Loucy (cell line): ENCODE data around the gene ALDH1A2.

Experiments
- H2AFZ ChIP-seq: fragments of 200-600 bp; sonication (generic); 2 replicates; pipeline ENCODE4 v1.6.0; 2016; ENCODE audit warnings: antibody characterized with exemption, mild to moderate bottlenecking, low read length, moderate library complexity
- H3F3A ChIP-seq: fragments of 200-600 bp; 2 replicates; pipeline ENCODE4 v1.6.0; 2016; ENCODE audit warnings: antibody characterized with exemption, low read depth, mild to moderate bottlenecking
- H3K27me3 ChIP-seq: fragments of 200-600 bp; sonication (generic); 2 replicates; pipeline ENCODE4 v1.6.1; 2014; ENCODE audit warnings: low read length, mild to moderate bottlenecking; ENCODE audit not compliant: insufficient read depth, poor library complexity, severe bottlenecking
- H3K36me3 ChIP-seq: fragments of 200-600 bp; sonication (generic); 2 replicates; pipeline ENCODE4 v1.6.1; 2016; ENCODE audit warnings: low read length; ENCODE audit not compliant: insufficient read depth
- H3K4me1 ChIP-seq: fragments of 200-600 bp; sonication (generic); 2 replicates; pipeline ENCODE4 v1.5.1; 2014; ENCODE audit warnings: low read length, mild to moderate bottlenecking; ENCODE audit not compliant: insufficient read depth, poor library complexity, severe bottlenecking
- H3K4me2 ChIP-seq: fragments of 200-600 bp; sonication (generic); 2 replicates; pipeline ENCODE4 v1.6.0; 2014; ENCODE audit warnings: antibody characterized with exemption, low read length, low read depth, mild to moderate bottlenecking; ENCODE audit not compliant: poor library complexity, severe bottlenecking
- H3K4me3 ChIP-seq: fragments of 200-600 bp; sonication (generic); 2 replicates; pipeline ENCODE4 v1.5.1; 2014; ENCODE audit warnings: low read length, mild to moderate bottlenecking, mixed read lengths; ENCODE audit not compliant: poor library complexity, severe bottlenecking
- H3K79me2 ChIP-seq: fragments of 200-600 bp; sonication (generic); 2 replicates; pipeline ENCODE4 v1.6.1; 2014; ENCODE audit warnings: low read length; ENCODE audit not compliant: insufficient read depth
- H3K9ac ChIP-seq: fragments of 200-600 bp; sonication (generic); 2 replicates; pipeline ENCODE4 v1.6.0; 2014; ENCODE audit warnings: mild to moderate bottlenecking, low read depth, low read length, moderate library complexity; ENCODE audit not compliant: poor library complexity, severe bottlenecking
- H3K9me2 ChIP-seq: fragments of 200-600 bp; sonication (generic); replicated peaks from 2 replicates; pipeline ENCODE4 v1.6.1; 2016; ENCODE audit warnings: low read depth, low read length, mixed read lengths
- H3K9me3 ChIP-seq: fragments of 200-600 bp; sonication (generic); 2 replicates; pipeline ENCODE4 v1.6.1; 2014; ENCODE audit warnings: mild to moderate bottlenecking, antibody characterized with exemption, low read length, low read depth; ENCODE audit not compliant: insufficient read depth
- H4K20me1 ChIP-seq: fragments of 200-600 bp; sonication (generic); 2 replicates; pipeline ENCODE4 v1.6.0; 2014; ENCODE audit warnings: antibody characterized with exemption, low read length, mild to moderate bottlenecking; ENCODE audit not compliant: insufficient read depth, poor library complexity, severe bottlenecking
- EZH2phosphoT487 ChIP-seq: fragments of 200-600 bp; IDR thresholded peaks from 2 replicates; pipeline ENCODE4 v1.6.1; 2018; ENCODE audit warnings: antibody characterized with exemption, mild to moderate bottlenecking, moderate library complexity, borderline replicate concordance
- TF ChIP-seq, protein P1 (sequence below): fragments of 200-600 bp; sonication (generic); conservative IDR thresholded peaks from 2 replicates; pipeline ENCODE4 v1.5.1; 2014; ENCODE audit warnings: mild to moderate bottlenecking, antibody characterized with exemption, low read length

Gene ALDH1A2

GRCh38 chr15:57950381-57950946, 115.0 kb downstream of the ALDH1A2 start:
- TF ChIP-seq EZH2phosphoT487: no peak
- TF ChIP-seq, protein P1, sequence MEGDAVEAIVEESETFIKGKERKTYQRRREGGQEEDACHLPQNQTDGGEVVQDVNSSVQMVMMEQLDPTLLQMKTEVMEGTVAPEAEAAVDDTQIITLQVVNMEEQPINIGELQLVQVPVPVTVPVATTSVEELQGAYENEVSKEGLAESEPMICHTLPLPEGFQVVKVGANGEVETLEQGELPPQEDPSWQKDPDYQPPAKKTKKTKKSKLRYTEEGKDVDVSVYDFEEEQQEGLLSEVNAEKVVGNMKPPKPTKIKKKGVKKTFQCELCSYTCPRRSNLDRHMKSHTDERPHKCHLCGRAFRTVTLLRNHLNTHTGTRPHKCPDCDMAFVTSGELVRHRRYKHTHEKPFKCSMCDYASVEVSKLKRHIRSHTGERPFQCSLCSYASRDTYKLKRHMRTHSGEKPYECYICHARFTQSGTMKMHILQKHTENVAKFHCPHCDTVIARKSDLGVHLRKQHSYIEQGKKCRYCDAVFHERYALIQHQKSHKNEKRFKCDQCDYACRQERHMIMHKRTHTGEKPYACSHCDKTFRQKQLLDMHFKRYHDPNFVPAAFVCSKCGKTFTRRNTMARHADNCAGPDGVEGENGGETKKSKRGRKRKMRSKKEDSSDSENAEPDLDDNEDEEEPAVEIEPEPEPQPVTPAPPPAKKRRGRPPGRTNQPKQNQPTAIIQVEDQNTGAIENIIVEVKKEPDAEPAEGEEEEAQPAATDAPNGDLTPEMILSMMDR: no peak
- Histone ChIP-seq H3K9ac (no peak overlapping the region), H3F3A (no peaks in the 10 kb centered on the region), H3K9me2 (no peaks in the 10 kb centered on the region), H3K4me3 (no peak overlapping the region), H3K4me2 (no peak overlapping the region), H2AFZ (no peak overlapping the region), H4K20me1 (no peaks in the 10 kb centered on the region), H3K79me2 (no peaks in the 10 kb centered on the region), H3K4me1 (no peaks in the 10 kb centered on the region), H3K27me3 (peaks cover 8% of the 10 kb centered on the region), H3K9me3 (no peaks in the 10 kb centered on the region), H3K36me3 (no peaks in the 10 kb centered on the region)

DNA sequence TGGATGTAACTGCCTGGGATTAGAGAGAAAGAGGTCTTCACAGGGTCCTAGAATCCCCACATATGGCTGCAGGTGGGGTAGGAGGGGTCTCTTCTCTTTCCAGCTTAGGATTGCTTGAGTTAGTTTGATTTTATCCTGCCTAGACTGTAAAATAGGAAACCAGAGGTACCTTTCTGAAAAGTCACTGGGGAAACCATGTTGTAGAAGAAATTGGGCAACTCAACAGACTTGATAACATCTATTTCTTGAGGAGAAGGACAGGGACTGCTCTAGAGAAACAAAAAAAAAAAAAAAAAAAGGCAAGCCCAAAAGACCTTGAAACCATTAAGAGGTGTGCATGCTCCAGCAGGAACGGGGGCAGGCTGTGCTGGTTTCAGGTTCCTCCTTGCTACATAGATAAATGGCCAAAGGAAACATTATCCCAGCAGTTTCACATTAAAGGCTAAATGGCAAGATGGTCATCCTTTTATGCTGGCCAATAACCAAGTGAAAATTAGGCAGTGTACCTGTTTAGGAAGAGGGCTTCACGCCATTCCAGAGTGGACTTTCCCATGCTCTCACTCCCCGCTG, 116.1 kb downstream of the ALDH1A2 start:
- H4K20me1 ChIP-seq: no peaks in the 10 kb centered on the region
- no peak overlapping the region for H3K4me2 ChIP-seq
- no peaks in the 10 kb centered on the region for H3K36me3 ChIP-seq
- H3K27me3 ChIP-seq: peaks cover 7% of the 10 kb centered on the region
- no peaks in the 10 kb centered on the region for H3K79me2 ChIP-seq
- H3K4me1 ChIP-seq: no peaks in the 10 kb centered on the region
- H3K9me3 ChIP-seq: no peaks in the 10 kb centered on the region
- no peak overlapping the region for H3K9ac ChIP-seq
- TF ChIP-seq, protein P1: no peak
- TF ChIP-seq EZH2phosphoT487: no peak
- H3K9me2 ChIP-seq: no peaks in the 10 kb centered on the region
- no peak overlapping the region for H2AFZ ChIP-seq
- no peak overlapping the region for H3K4me3 ChIP-seq
- H3F3A ChIP-seq: no peaks in the 10 kb centered on the region

- no peaks in the 10 kb centered on the region for H4K20me1 ChIP-seq
- H3K9ac ChIP-seq: no peak overlapping the region
- no peaks in the 10 kb centered on the region for H3K36me3 ChIP-seq
- H3K4me1 ChIP-seq: no peaks in the 10 kb centered on the region
- peaks cover 3% of the 10 kb centered on the region for H3K27me3 ChIP-seq
- TF ChIP-seq, protein P1: no peak
- no peak for TF ChIP-seq EZH2phosphoT487
- no peak overlapping the region for H2AFZ ChIP-seq
- H3K79me2 ChIP-seq: no peaks in the 10 kb centered on the region
- H3K4me2 ChIP-seq: no peak overlapping the region
- no peak overlapping the region for H3K4me3 ChIP-seq
- H3F3A ChIP-seq: no peaks in the 10 kb centered on the region
- H3K9me2 ChIP-seq: no peaks in the 10 kb centered on the region
- H3K9me3 ChIP-seq: no peaks in the 10 kb centered on the region
Observed at GRCh38 chr15:57948351-57949289, 116.9 kb downstream of the ALDH1A2 start.
